HCT116 (cell line): Measurements from ENCODE around the gene LIN28A.

ENCODE experiments used
- EZH2 ChIP-seq: fragments of 200-600 bp; sonication (generic); IDR thresholded peaks from 2 replicates; pipeline ENCODE4 v1.6.1; 2017; ENCODE audit warnings: antibody characterized with exemption, mixed run types
- EZH2phosphoT487 ChIP-seq: fragments of 200-600 bp; IDR thresholded peaks from 2 replicates; pipeline ENCODE4 v1.6.1; 2018; ENCODE audit warnings: antibody characterized with exemption, borderline replicate concordance
- JUND ChIP-seq: IDR thresholded peaks from 2 replicates; pipeline ENCODE4 v1.6.1; 2012
- RAD21 ChIP-seq: IDR thresholded peaks from 2 replicates; pipeline ENCODE4 v1.6.1; 2012; ENCODE audit warnings: low read depth, mild to moderate bottlenecking
- REST ChIP-seq: IDR thresholded peaks from 2 replicates; pipeline ENCODE4 v1.6.1; 2012; ENCODE audit warnings: low read depth
- YY1 ChIP-seq: IDR thresholded peaks from 2 replicates; pipeline ENCODE4 v1.6.1; 2011; ENCODE audit warnings: low read length, low read depth, moderate library complexity, mild to moderate bottlenecking; ENCODE audit not compliant: insufficient replicate concordance; ENCODE audit errors: extremely low read depth
- ZBTB33 ChIP-seq: IDR thresholded peaks from 2 replicates; pipeline ENCODE4 v1.6.1; 2011; ENCODE audit warnings: mild to moderate bottlenecking, low read length, moderate library complexity; ENCODE audit not compliant: insufficient replicate concordance; ENCODE audit errors: extremely low read depth
- ZNF274 ChIP-seq: fragments of 200-500 bp; sonication (Bioruptor generic); IDR thresholded peaks from 2 replicates; pipeline ENCODE4 v1.6.1; 2014; ENCODE audit warnings: mild to moderate bottlenecking, low read depth, low read length, inconsistent platforms
- TF ChIP-seq, protein P1 (sequence below), 3 experiments: fragments of 200-600 bp in 1 of 3; sonication (generic) in 1 of 3; IDR thresholded peaks in 2 of 3; conservative IDR thresholded peaks in 1 of 3; 2 replicates each; pipeline ENCODE4 v1.5.1; 2012 to 2017; ENCODE audit warnings: low read depth in 2 of 3, low read length in 2 of 3, antibody characterized with exemption in 1 of 3, borderline replicate concordance in 1 of 3, control low read depth in 1 of 3, mild to moderate bottlenecking in 1 of 3, mixed read lengths in 1 of 3, mixed run types in 1 of 3, moderate library complexity in 1 of 3; ENCODE audit not compliant: insufficient read depth in 1 of 3

DNA sequence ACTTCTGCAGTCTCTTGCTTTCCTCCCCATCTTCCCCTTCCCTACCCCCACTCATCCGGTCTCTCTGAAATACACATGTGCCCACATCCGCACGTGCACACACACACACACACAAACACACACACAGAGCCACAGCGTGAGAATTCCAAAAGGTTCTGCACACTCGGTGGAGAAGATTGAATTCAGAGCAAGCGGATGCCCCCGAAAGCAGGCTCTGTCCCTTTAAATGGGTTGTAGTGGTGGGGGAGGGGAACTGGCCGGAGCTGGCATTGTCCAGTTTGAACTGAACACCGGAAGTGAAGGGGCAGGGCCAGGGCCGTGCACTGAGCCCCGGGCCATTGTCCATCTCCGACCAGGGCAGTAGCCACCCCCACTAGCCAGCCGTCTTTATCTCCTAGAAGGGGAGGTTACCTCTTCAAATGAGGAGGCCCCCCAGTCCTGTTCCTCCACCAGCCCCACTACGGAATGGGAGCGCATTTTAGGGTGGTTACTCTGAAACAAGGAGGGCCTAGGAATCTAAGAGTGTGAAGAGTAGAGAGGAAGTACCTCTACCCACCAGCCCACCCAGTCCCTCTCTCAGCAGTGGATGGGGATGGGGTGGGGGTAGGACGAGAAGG is 1.3 kb upstream of the LIN28A start:
- TF ChIP-seq, protein P1, sequence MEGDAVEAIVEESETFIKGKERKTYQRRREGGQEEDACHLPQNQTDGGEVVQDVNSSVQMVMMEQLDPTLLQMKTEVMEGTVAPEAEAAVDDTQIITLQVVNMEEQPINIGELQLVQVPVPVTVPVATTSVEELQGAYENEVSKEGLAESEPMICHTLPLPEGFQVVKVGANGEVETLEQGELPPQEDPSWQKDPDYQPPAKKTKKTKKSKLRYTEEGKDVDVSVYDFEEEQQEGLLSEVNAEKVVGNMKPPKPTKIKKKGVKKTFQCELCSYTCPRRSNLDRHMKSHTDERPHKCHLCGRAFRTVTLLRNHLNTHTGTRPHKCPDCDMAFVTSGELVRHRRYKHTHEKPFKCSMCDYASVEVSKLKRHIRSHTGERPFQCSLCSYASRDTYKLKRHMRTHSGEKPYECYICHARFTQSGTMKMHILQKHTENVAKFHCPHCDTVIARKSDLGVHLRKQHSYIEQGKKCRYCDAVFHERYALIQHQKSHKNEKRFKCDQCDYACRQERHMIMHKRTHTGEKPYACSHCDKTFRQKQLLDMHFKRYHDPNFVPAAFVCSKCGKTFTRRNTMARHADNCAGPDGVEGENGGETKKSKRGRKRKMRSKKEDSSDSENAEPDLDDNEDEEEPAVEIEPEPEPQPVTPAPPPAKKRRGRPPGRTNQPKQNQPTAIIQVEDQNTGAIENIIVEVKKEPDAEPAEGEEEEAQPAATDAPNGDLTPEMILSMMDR (IDR thresholded peaks at IDR 0.05 in 2 of 3, conservative IDR thresholded peaks at IDR 0.05 in 1 of 3; ENCODE audit: borderline replicate concordance in 1 of 3, insufficient read depth in 1 of 3, low read depth in 2 of 3, low read length in 2 of 3) = no peak
- TF ChIP-seq REST = peak; percentile 18; the same call in 1 of the 2 replicates
- no peak for TF ChIP-seq EZH2phosphoT487
- TF ChIP-seq ZBTB33 = no peak
- TF ChIP-seq EZH2 = no peak
- no peak for TF ChIP-seq JUND
- no peak for TF ChIP-seq YY1
- no peak for TF ChIP-seq RAD21
- TF ChIP-seq ZNF274 = no peak
